ENCODE measurements around the gene HBZ.

The HBZ gene

GRCh38 chr16:164827-165538 is 12.5 kb downstream of the HBZ start:
- H3K4me3 ChIP-seq (ENCODE audit: low read depth, low read length) = no peak overlapping the region
- no peak for TF ChIP-seq CTCF (IDR thresholded peaks at IDR 0.05; ENCODE audit: insufficient read depth, low read length, missing control alignments)
- DNase-seq (ENCODE audit: low read depth, low spot score) = no peak
- ChIA-PET POLR2A (no interaction called here), CTCF (interaction anchor here (0.7 to 1.7 kb wide), 2 partner anchors 58 to 99 kb away, joined by 4 read pairs; no protein-coding TSS in a partner anchor)

- ChIA-PET CTCF (interaction anchor here (0.6 to 2.0 kb wide), 7 partner anchors 26 to 100 kb away, joined by 3 to 6 read pairs (median 3); no protein-coding TSS in a partner anchor), POLR2A (no interaction called here)
- no peak for DNase-seq (ENCODE audit: low read depth, low spot score)
- no peak for TF ChIP-seq CTCF (IDR thresholded peaks at IDR 0.05; ENCODE audit: insufficient read depth, low read length, missing control alignments)
- no peak within 1 kb of the TSS for H3K4me3 ChIP-seq (ENCODE audit: low read depth, low read length)
Observed at GRCh38 chr16:165539-166374, 13.3 kb downstream of the HBZ start, which contains the start of gene HBM. Gene HBM, plus strand, starts transcription at chr16:165978. Its CDS starts 20 bp downstream, at chr16:165998.

GRCh38 chr16:166375-167121 is 14.1 kb downstream of the HBZ start:
- no peak overlapping the region for H3K4me3 ChIP-seq (ENCODE audit: low read depth, low read length)
- DNase-seq (ENCODE audit: low read depth, low spot score) = no peak
- no peak for TF ChIP-seq CTCF (IDR thresholded peaks at IDR 0.05; ENCODE audit: insufficient read depth, low read length, missing control alignments)
- ChIA-PET POLR2A (no interaction called here), CTCF (interaction anchor here (1.0 to 2.2 kb wide), 6 partner anchors 15 to 101 kb away, joined by 3 to 14 read pairs (median 4); no protein-coding TSS in a partner anchor)

- no peak for DNase-seq (ENCODE audit: low read depth, low spot score)
- POLR2A ChIA-PET = no interaction called here
- CTCF ChIA-PET = interaction anchor here (1.2 to 2.2 kb wide), 3 partner anchors 14 to 70 kb away, joined by 3 to 14 read pairs (median 6); no protein-coding TSS in a partner anchor
- H3K4me3 ChIP-seq (ENCODE audit: low read depth, low read length) = no peak overlapping the region
- TF ChIP-seq CTCF (IDR thresholded peaks at IDR 0.05; ENCODE audit: insufficient read depth, low read length, missing control alignments) = no peak
Observed at GRCh38 chr16:167122-167690, 14.8 kb downstream of the HBZ start.

- CTCF ChIA-PET = interaction anchor here (0.8 to 2.2 kb wide), 2 partner anchors 13 to 72 kb away, joined by 3 to 14 read pairs; no protein-coding TSS in a partner anchor
- H3K4me3 ChIP-seq (ENCODE audit: low read depth, low read length) = no peak overlapping the region
- POLR2A ChIA-PET = no interaction called here
- DNase-seq (ENCODE audit: low read depth, low spot score) = no peak
- TF ChIP-seq CTCF (IDR thresholded peaks at IDR 0.05; ENCODE audit: insufficient read depth, low read length, missing control alignments) = no peak
Observed at GRCh38 chr16:168424-168823, 16.0 kb downstream of the HBZ start.

Data from AG04449 (cell line).